ENCODE data around the gene NUP214.
"Not testable (repeated sequence)": the region's sequence is repeated elsewhere in the genome, so short reads cannot be mapped to it uniquely, and the experiment has no call there.

The NUP214 gene

GRCh38 chr9:131161585-131161984 is 36.2 kb downstream of the NUP214 start:
- DNase-seq: no peak

DNA sequence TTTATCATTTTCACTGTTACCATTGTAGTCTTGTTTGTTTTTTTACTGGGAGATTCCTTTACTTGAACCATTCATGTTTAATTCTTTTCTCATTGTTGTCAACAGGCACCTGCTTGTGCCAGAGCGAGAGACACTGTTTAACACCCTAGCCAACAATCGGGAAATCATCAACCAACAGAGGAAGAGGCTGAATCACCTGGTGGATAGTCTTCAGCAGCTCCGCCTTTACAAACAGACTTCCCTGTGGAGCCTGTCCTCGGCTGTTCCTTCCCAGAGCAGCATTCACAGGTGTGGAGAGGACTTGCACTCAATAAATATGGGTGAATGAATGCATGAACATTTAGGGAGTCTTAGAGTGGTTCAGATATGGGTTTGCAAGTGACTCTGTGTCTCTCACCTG is 37.5 kb downstream of the NUP214 start:
- no peak for DNase-seq

- no peak for DNase-seq
These were observed 40.1 kb downstream of the NUP214 start for GRCh38 chr9:131165523-131165922.

GRCh38 chr9:131167146-131167692 is 41.8 kb downstream of the NUP214 start:
- DNase-seq: no peak

- DNase-seq: no peak
These were observed 42.5 kb downstream of the NUP214 start for GRCh38 chr9:131167936-131168335.

- no peak for DNase-seq
These were observed 44.3 kb downstream of the NUP214 start for GRCh38 chr9:131169563-131170240.

- DNase-seq: no peak
These were observed 48.6 kb downstream of the NUP214 start for GRCh38 chr9:131173995-131174394.

GRCh38 chr9:131174681-131175239 is 49.4 kb downstream of the NUP214 start:
- DNase-seq: no peak

GRCh38 chr9:131177898-131178297 is 52.5 kb downstream of the NUP214 start:
- DNase-seq: no peak

GRCh38 chr9:131178382-131178781 is 53.0 kb downstream of the NUP214 start:
- peak; percentile 45 to 75 (median 61) for DNase-seq

- no peak for DNase-seq
These were observed 53.5 kb downstream of the NUP214 start for GRCh38 chr9:131178926-131179325.

- DNase-seq: no peak
These were observed 54.3 kb downstream of the NUP214 start for GRCh38 chr9:131179561-131180219.

DNA sequence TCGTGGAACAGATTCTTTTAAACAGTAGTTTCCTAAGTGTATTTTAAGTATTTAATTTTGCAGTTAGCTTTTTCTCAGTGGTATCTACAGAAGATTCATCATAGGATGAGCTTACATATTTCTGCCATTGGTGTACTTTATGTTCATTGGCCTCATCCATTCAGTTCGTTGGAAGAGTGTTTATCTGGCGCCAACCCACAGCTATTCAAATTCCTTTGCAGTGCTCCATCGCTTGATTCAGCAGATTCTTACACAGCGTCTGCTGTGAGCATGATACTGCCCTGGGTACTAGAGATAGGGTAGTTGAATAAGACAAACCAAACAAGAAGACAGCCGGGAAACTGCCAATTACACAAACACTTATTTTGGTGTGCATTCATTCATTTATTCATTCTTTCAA is 55.1 kb downstream of the NUP214 start:
- DNase-seq: no peak

DNA sequence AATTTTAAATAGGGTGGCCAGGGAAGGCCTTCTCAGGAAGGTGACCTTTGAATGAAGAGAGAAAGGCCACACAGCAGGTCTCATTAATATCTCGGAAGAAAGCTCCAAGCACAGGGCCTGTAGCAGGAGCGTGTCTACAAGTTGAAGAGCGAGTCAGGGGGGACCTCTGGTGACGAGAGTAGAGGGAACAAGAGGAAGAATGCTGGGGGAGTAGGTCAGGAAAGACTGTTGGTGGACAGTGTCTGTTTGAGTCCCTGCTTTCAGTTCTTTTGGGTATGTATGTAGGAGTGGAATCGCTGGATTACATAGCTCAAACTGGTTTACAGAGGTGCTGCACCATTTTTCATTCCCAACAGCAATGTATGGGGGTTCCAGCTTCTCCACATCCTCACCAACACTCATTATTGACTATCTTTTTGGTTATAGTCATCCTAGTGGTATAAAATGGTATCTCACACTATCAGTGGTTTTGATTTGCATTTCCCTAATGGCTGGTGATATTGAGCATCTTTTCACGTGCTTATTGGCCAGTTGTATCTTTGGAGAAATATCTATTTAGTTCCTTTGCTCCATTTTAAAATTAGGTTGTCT is 55.8 kb downstream of the NUP214 start:
- no peak for DNase-seq

GRCh38 chr9:131185924-131186323 is 60.5 kb downstream of the NUP214 start:
- no peak for DNase-seq

DNA sequence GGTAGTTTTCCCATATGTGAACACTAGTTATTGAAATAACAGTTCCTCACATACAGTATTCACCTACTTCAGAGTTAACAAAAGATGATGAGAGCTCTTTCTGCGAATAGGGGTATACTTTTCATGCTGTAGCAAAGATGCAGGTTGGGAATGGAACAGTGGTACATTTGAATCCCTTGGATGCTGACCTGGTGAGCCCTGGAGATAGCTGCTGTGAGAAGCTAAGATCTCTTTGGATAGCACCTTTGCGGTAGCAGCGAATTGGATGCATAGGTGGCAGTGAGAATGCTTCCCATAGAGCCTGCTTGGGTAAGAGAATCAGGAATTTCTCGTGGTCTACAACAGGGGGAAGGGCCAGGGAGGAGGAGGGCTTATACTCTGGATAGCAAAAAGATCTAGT is 61.2 kb downstream of the NUP214 start:
- no peak for DNase-seq

DNA sequence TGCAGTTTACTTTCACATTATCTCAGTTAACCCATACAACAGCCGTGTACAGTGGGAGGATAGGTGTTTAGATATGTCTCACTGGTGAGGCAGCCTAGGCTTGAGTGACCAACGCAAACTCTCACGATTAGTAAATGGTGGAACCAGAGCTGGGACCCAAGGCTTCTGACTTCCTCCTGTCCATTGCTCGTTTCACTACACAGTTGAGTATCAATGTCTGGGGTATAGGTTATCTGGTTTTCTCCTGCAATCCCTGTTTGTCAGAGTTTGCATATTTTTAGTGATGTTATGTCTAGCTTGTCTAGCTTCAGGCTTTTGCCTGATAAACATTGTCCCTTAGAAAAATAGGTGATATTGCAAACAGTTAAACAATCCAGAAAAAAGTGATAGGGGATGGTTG is 62.6 kb downstream of the NUP214 start:
- no peak for DNase-seq

- DNase-seq: no peak
These were observed 63.6 kb downstream of the NUP214 start for GRCh38 chr9:131188976-131189375.

DNA sequence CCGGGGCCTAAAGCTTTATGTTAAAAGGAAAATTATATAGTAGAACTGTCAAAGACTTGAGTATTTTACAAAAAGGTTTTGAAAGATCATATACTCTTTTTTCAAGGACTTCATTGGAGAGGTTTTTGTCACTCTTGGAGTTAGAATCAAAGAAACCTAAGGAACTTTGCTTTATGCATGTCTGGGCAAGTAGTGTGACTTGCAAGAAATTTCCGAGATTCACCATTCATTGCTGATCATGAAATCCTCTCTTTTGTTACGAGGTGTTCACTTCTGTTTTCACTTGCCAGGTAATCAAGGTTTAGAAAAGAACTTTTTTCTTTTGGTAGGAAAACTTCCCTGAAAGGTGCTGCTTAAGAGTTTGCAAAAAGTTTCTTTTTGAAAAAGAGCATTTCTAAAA is 64.8 kb downstream of the NUP214 start:
- DNase-seq: no peak

DNA sequence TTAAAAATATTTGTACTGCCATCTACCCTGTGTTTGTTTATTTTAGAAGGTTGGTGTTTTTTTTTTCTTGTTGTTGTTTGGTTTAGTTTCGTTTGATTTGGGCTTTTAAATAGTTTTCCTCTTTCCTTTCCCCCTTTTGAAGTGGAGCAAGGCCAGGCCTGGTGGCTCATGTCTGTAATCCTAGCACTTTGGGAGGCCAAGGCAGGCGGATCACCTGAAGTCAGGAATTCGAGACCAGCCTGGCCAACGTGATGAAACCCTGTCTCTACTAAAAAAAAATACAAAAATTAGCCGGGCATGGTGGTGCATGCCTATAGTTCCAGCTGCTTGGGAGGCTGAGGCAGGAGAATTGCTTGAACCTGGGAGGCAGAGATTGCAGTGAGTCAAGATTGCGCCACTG is 65.6 kb downstream of the NUP214 start:
- DNase-seq: not testable (repeated sequence)

DNA sequence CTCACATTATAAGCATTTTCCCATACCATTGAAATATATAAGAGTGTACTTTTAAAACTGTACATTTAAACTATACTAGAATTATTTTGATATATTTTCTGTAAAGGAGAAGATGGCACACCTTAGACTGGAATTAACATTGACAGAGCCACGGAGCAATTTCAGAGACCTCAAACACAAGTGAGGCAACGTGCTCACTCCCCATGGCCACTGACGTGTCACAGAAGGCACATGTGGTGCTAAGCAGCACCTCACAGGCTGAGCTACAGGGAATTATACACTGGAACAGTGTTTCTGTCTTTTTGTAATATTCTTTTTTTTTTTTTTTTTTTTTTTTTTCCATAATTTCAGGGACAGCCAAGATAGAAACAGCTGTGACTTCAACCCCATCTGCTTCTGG is 66.5 kb downstream of the NUP214 start:
- DNase-seq: no peak

DNA sequence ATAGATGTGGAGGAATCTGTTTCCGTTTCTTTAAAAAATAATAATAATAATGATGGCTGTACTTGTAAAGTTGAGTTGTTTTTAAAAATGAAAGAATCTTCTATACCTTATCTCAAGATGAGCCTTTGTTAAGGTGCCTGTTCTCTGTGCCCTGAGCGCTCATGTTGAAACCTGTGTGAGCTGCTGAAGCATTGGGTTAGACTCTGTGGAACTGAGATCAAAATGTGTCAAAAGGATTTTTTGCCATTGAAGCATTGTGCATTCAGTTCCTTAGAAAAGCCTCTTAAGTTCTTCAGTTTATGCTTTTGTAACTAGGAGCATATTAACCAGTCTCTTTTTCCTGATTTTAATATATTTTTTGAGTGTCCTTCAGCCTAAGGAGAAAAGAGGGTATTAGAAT is 67.7 kb downstream of the NUP214 start:
- no peak for DNase-seq

DNA sequence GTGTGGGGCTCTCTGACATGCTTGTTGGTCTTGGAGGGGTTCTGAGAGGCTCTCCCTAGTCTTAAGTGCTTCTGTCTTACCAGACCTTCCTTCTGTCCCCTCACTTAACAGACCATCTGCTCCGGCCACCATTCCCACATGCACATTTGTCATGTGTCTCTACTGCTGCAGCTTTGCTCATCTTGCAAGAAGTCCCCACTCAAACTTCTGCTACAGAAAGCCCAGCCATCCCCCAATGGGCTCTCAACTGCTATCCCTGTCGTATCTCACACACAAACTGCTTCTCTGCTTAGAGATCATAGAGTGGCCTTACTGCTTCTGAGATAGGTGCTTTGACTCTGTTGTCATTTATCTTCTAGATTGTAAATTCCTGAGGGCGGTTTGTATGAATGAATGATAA is 69.4 kb downstream of the NUP214 start:
- DNase-seq: no peak

All from T-helper 1 cell (primary cell).